ENCODE results near the gene SFXN4. TPM values are rescaled to one million over a fixed set of nuclear protein-coding genes. Genes with fewer than 3 reads are reported as not detected.

The SFXN4 gene
- total and polyA plus RNA-seq, 2 experiments from 2014 or later, result 13.1 to 17.6 TPM

- 51 to 55% methylated on average over 4 of the region's 4 CpGs for WGBS, 2 experiments (ENCODE audit: low coverage in 1 of 2, low lambda C conversion rate in 2 of 2, missing lambda C conversion rate in 2 of 2)
- peak overlapping the region; percentile 22; the same call in 1 of the 2 replicates for H3K27ac ChIP-seq
- no peak overlapping the region for H3K4me2 ChIP-seq (ENCODE audit: unreplicated experiment)
- H3K9ac ChIP-seq, result no peak overlapping the region
- H3F3A ChIP-seq (ENCODE audit: insufficient read depth), result peaks cover 32% of the 10 kb centered on the region
- H3K9me2 ChIP-seq (ENCODE audit: insufficient read depth), result no peaks in the 10 kb centered on the region
- no peaks in the 10 kb centered on the region for H3K9me3 ChIP-seq (ENCODE audit: low read depth)
- H4K20me1 ChIP-seq (ENCODE audit: insufficient read depth), result no peaks in the 10 kb centered on the region
- peaks cover 25% of the 10 kb centered on the region for H3K4me1 ChIP-seq (ENCODE audit: insufficient read depth)
- H3K79me2 ChIP-seq (ENCODE audit: insufficient read depth), result 0 out of 2 replicates have a peak, but pooled peaks cover 3% of the 10 kb centered on the region
- in situ Hi-C loops (cut with MboI), result no loop called here
- no peak overlapping the region for H2AFZ ChIP-seq
- TF ChIP-seq EZH2phosphoT487 (IDR thresholded peaks at IDR 0.05; ENCODE audit: insufficient read depth, low read depth) (no peak), EZH2 (IDR thresholded peaks at IDR 0.05; ENCODE audit: insufficient read depth, poor library complexity, severe bottlenecking) (no peak)
- H3K36me3 ChIP-seq (ENCODE audit: low read depth), result no peaks in the 10 kb centered on the region
- no peaks in the 10 kb centered on the region for H3K27me3 ChIP-seq (replicated peaks; ENCODE audit: insufficient read depth)
- DNase-seq, result peak; percentile 74
- no peak overlapping the region for H3K4me3 ChIP-seq
Measured at GRCh38 chr10:119203006-119203405, 37.5 kb upstream of the SFXN4 start.

DNA sequence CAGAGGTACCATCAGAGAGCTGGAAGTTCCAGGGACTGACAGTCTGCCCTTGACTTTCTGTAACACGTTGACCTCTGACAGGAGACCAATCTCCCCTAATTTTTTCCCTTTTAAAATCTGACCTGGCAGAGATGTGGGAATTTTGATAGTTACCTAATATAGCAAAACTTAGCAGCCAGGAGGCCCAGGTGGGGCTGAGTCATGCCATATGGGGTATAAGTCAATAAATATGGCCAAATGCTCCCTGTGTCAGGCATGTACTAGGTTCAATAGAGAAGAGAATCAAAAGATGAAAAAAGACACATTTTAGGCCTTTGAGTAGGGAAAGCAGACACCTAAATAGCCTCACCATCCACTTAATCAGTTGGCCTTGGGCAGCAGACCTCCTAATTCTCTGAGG lies 35.7 kb upstream of the SFXN4 start:
- in situ Hi-C loops (cut with MboI), result no loop called here
- Histone ChIP-seq H4K20me1 (ENCODE audit: insufficient read depth) (no peaks in the 10 kb centered on the region), H3F3A (ENCODE audit: insufficient read depth) (peaks cover 37% of the 10 kb centered on the region), H3K4me1 (ENCODE audit: insufficient read depth) (peaks cover 29% of the 10 kb centered on the region), H3K9me3 (ENCODE audit: low read depth) (no peaks in the 10 kb centered on the region), H3K9me2 (ENCODE audit: insufficient read depth) (no peaks in the 10 kb centered on the region), H3K79me2 (ENCODE audit: insufficient read depth) (no peaks in the 10 kb centered on the region), H3K4me3 (no peak overlapping the region), H3K4me2 (ENCODE audit: unreplicated experiment) (no peak overlapping the region), H2AFZ (no peak overlapping the region), H3K9ac (no peak overlapping the region), H3K27me3 (replicated peaks; ENCODE audit: insufficient read depth) (no peaks in the 10 kb centered on the region), H3K36me3 (ENCODE audit: low read depth) (no peaks in the 10 kb centered on the region), H3K27ac (no peak overlapping the region)
- TF ChIP-seq EZH2phosphoT487 (IDR thresholded peaks at IDR 0.05; ENCODE audit: insufficient read depth, low read depth) (no peak), EZH2 (IDR thresholded peaks at IDR 0.05; ENCODE audit: insufficient read depth, poor library complexity, severe bottlenecking) (no peak)
- 58 to 62% methylated on average over 1 of the region's 1 CpG for WGBS, 2 experiments (ENCODE audit: low coverage in 1 of 2, low lambda C conversion rate in 2 of 2, missing lambda C conversion rate in 2 of 2)
- DNase-seq, result no peak

DNA sequence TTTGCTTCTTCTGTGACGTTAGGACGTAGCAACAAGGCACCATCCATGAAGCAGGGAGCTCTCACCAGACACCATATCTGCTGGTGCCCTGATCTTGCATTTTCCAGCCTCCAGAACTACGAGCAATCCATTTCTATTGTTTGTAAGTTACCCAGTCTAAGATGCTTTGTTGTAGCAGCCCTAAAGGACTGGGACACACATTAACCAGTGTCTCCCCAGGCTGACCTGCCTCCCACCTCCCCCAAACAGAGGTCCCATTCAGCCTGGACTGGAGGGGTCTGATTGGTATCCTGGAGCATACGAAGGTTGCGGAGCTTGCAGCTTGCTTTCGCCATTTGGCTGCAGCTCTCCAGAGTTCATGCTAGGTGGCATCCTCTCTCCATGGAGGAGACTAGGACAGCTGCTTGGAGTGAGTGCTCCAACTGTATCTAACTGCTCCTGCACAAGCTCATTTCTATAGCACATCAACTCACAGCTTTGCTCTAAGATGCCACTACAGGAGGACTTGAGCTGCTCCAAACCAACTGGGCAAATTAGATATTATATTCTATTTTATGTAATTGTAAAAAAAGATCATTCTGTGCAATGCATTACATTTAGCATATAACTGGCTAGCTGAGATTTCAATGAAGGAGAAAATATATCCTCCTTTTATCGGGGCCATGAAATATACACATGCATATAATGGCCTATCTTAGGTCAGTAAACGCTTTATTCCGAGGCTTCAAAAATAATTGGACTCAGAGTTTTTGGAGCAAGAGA lies 33.9 kb upstream of the SFXN4 start:
- Histone ChIP-seq H3F3A (ENCODE audit: insufficient read depth) (peaks cover 33% of the 10 kb centered on the region), H3K4me2 (ENCODE audit: unreplicated experiment) (no peak overlapping the region), H2AFZ (no peak overlapping the region), H4K20me1 (ENCODE audit: insufficient read depth) (no peaks in the 10 kb centered on the region), H3K36me3 (ENCODE audit: low read depth) (no peaks in the 10 kb centered on the region), H3K4me3 (no peak overlapping the region), H3K9ac (no peak overlapping the region), H3K79me2 (ENCODE audit: insufficient read depth) (no peaks in the 10 kb centered on the region), H3K4me1 (ENCODE audit: insufficient read depth) (peaks cover 26% of the 10 kb centered on the region), H3K27ac (no peak overlapping the region), H3K27me3 (replicated peaks; ENCODE audit: insufficient read depth) (no peaks in the 10 kb centered on the region), H3K9me3 (ENCODE audit: low read depth) (no peaks in the 10 kb centered on the region), H3K9me2 (ENCODE audit: insufficient read depth) (no peaks in the 10 kb centered on the region)
- in situ Hi-C loops (cut with MboI), result loop anchor here (10.0 kb wide), 1 partner anchor 225 kb away; no protein-coding TSS in a partner anchor
- no peak for TF ChIP-seq EZH2 (IDR thresholded peaks at IDR 0.05; ENCODE audit: insufficient read depth, poor library complexity, severe bottlenecking)
- DNase-seq, result peak; percentile 88
- 37 to 44% methylated on average over 9 of the region's 9 CpGs for WGBS, 2 experiments (ENCODE audit: low coverage in 1 of 2, low lambda C conversion rate in 2 of 2, missing lambda C conversion rate in 2 of 2)

DNA sequence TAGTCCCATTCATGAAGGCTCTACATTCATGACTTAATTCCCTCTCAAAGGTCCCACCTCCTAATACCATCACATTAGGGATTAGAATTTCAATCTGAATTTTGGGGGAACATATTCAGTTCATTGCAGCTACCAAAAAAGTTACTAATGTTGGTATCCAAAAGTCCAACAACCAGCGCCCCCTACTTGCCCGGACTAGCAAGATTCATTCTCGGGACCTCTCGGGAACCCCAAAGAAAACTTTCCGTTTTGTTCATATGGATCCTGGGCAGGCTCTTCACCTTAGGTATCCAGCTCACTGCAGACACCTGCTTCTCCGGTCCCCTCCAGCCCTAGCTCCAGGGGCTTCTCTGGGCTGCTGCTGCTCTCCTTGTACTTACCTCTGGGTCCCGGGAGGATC lies 32.9 kb upstream of the SFXN4 start:
- H2AFZ ChIP-seq, result no peak overlapping the region
- H3F3A ChIP-seq (ENCODE audit: insufficient read depth), result peaks cover 26% of the 10 kb centered on the region
- no peaks in the 10 kb centered on the region for H3K79me2 ChIP-seq (ENCODE audit: insufficient read depth)
- no peaks in the 10 kb centered on the region for H3K36me3 ChIP-seq (ENCODE audit: low read depth)
- WGBS, 2 experiments (ENCODE audit: low coverage in 1 of 2, low lambda C conversion rate in 2 of 2, missing lambda C conversion rate in 2 of 2), result 75 to 86% methylated on average over 7 of the region's 7 CpGs
- H3K9ac ChIP-seq, result 0 out of 2 replicates have a peak overlapping the region, but pooled peaks have one; percentile 8
- peaks cover 23% of the 10 kb centered on the region for H3K4me1 ChIP-seq (ENCODE audit: insufficient read depth)
- TF ChIP-seq EZH2 (IDR thresholded peaks at IDR 0.05; ENCODE audit: insufficient read depth, poor library complexity, severe bottlenecking) (no peak), EZH2phosphoT487 (IDR thresholded peaks at IDR 0.05; ENCODE audit: insufficient read depth, low read depth) (no peak)
- H3K4me2 ChIP-seq (ENCODE audit: unreplicated experiment), result peak overlapping the region; percentile 32
- no peaks in the 10 kb centered on the region for H3K9me2 ChIP-seq (ENCODE audit: insufficient read depth)
- in situ Hi-C loops (cut with MboI), result loop anchor here (10.0 kb wide), 1 partner anchor 226 kb away; no protein-coding TSS in a partner anchor
- H3K4me3 ChIP-seq, result no peak overlapping the region
- peak overlapping the region; percentile 41 for H3K27ac ChIP-seq
- no peaks in the 10 kb centered on the region for H4K20me1 ChIP-seq (ENCODE audit: insufficient read depth)
- peak; percentile 34 for DNase-seq
- no peaks in the 10 kb centered on the region for H3K27me3 ChIP-seq (replicated peaks; ENCODE audit: insufficient read depth)
- no peaks in the 10 kb centered on the region for H3K9me3 ChIP-seq (ENCODE audit: low read depth)
